IPS DF 4.7 (cell line): Measurements from ENCODE around the gene ATPAF1.
"Not testable (repeated sequence)": the region's sequence is repeated elsewhere in the genome, so short reads cannot be mapped to it uniquely, and the experiment has no call there.

Source experiments
- DNase-seq: peaks from one replicate; pipeline ENCODE4 v3.0.0-alpha.2; 2013; ENCODE audit warnings: low spot score; ENCODE audit errors: extremely low read depth

ATPAF1 gene

GRCh38 chr1:46681333-46682034, 13.3 kb upstream of the ATPAF1 start:
- no peak for DNase-seq

DNA sequence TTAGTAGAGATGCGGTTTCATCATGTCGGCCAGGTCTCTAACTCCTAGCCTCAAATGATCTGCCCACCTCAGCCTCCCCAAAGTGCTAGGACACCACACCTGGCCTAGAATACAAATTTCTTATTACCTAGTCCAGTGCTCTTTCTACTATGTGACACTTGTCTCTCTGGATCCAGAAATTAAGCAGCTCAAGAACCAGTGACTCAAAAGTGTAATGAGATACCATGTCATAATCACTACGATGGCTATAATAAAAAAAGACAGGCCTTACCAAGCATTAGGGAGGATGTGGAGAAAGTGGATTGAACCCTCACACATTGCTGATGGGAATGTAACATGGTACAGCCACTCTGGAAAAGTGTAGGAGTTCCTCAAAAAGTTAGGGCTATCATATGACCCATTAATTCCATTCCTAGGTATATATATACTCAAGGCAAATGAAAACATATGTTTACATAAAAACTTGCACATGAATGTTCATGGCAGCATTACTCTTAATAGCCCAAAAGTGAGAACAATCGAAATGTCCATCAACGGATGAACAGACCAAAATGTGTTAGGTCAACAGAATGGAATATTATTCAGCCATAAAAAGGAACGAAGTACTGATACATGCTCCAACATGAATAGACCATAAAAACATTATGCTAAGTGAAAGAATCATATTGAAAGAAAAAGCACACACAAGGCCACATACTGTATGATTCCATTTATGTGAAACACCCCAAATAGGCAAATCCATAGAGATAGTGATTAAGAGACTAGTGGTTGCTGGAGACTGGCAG, 11.8 kb upstream of the ATPAF1 start:
- no peak for DNase-seq

DNA sequence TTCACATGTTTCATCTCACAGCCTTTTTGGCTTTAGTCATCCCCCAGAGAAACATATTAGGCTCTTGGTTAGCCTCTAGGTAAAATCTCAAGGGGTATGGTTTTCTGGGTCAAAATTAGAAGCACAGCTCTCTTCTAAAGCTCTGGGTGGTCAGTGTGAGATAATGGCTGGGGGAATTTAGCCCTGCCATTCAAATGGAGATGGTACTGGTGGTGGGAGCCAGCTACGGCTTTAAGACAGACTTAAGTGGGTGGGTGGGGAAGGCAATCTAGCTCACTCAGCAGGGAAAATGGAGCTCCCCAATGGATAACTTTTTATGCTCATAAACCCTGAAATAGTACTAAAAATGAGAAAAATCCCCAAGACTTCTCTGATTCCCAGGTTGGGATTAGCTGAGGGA, 9.2 kb upstream of the ATPAF1 start:
- no peak for DNase-seq

DNA sequence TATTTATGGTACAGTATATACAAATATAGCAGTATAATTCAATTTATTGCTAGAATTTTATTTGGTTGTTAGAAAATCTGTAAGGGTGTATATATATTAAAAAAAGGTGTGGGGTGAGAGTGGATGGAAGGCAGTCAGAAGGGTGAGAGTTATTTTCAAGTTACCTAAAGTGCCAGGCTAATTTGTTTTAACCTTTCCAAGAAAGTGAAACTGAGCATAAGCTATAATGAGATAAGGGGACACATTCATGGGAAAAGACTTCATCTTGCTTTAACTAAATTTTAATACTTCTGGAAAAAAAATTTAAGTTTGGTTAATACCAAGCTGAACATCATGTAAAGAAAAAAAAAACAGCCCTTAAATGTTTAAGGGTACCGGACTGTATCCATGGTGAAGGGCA, 8.4 kb upstream of the ATPAF1 start:
- no peak for DNase-seq

DNA sequence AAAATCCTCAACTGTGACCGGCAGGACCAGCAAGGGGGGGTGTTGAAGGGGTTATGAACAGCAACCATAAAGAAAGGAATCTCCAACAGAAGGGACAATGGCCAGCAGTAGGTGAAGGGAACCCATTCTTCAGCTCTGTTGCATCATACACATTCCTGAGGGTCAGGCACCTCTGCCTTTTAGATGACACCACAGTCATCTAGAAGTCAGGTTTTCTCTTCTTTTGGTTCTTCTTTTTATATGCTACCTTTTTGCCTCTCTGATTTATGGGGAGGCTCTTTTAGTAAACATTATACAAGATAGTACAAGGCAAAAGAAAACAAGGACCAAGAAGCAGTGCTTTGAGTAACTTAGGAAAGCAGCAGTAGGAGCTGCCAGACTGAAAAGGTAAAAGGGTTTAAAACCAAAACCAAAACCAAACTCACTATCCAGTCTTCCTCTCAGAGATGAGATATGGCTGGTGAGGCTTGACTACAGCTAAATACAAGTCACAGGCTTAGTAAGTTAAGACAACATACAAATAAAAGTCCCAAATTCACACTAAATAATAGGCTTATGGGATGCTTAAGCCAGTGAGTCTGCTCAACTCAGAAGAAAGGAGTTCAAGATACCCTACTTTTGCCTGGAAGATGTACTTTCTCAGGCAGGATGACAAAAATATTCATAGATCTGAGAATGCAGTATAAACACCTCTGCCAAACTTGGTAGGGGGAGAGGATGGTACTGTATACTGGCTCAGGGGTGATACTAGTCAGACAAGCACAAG, 7.6 kb upstream of the ATPAF1 start:
- DNase-seq = no peak

GRCh38 chr1:46673749-46674182, 5.6 kb upstream of the ATPAF1 start:
- no peak for DNase-seq

- no peak for DNase-seq
Observed at GRCh38 chr1:46672696-46673095, 4.5 kb upstream of the ATPAF1 start.

- no peak for DNase-seq
Observed at GRCh38 chr1:46671554-46671953, 3.4 kb upstream of the ATPAF1 start, which contains the start of gene TEX38. TSS of gene TEX38 (plus strand) at chr1:46671854. CDS start at chr1:46671935, 81 bp downstream.

GRCh38 chr1:46670134-46670533, 2.0 kb upstream of the ATPAF1 start:
- no peak for DNase-seq

- DNase-seq = no peak
Observed at GRCh38 chr1:46665983-46666382, 2.2 kb downstream of the ATPAF1 start.

GRCh38 chr1:46662919-46663318, 5.2 kb downstream of the ATPAF1 start:
- DNase-seq = not testable (repeated sequence)

DNA sequence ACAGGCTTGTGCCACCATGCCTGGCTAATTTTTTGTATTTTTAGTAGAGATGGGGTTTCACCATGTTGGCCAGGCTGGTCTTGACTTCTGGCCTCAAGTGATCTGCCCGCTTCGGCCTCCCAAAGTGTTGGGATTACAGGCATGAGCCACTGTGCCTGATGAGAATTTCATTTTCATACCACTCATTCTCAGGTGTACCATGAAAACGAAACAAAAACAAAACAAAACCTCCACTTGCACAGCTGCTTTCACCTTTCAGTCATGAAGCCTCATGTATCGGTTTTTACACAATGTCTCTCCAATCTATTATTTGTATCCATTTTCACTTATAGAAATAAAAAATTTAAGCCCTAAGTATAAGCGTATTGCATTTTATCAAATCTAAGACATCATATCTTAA, 8.0 kb downstream of the ATPAF1 start:
- not testable (repeated sequence) for DNase-seq

DNA sequence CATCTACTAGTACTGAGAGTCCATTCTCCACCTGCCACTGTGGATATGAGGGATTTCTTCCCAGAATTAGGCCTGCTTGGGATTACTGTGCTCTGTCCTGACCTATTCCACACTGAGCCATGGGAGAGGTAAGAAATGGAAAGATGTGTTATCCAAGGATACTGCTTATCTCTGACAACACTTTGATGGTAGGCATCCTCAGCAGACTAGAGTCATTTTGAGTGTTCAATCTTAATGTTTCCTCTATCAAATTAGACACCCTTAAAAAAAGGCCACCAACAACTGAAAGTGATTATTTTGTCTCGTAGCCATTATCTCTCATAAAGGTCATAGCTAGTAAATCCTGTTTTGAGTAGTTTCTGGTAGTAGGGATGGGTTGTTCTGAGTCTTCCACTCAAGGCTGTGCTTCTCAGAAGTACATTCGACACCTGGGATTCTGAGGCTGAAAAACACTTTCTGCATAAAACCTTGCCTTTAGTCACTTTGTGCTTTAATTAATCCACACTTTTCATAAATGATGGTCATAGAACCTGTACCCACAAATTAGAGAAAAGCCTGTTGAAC, 8.8 kb downstream of the ATPAF1 start:
- DNase-seq = no peak

- no peak for DNase-seq
Observed at GRCh38 chr1:46657775-46658174, 10.4 kb downstream of the ATPAF1 start.

DNA sequence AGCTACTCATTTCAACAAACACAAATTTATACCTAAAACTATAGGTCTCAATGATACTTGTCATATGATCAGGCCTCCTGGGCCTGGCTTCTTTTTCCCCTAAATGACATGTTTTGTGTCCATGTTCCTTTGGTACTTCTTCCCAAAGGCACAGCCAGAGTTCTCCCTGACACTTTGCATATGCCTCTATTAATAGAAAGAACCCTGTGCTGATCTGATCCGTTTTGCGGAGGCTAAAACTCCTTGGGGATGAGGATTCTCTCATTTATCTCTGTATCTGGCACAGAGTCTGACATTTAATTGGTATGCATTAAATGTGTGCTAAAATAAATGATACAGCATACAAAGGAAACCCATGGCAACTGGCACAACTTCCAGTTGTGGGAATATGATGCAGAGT, 11.5 kb downstream of the ATPAF1 start:
- no peak for DNase-seq

GRCh38 chr1:46655848-46656247, 12.3 kb downstream of the ATPAF1 start:
- DNase-seq = no peak

DNA sequence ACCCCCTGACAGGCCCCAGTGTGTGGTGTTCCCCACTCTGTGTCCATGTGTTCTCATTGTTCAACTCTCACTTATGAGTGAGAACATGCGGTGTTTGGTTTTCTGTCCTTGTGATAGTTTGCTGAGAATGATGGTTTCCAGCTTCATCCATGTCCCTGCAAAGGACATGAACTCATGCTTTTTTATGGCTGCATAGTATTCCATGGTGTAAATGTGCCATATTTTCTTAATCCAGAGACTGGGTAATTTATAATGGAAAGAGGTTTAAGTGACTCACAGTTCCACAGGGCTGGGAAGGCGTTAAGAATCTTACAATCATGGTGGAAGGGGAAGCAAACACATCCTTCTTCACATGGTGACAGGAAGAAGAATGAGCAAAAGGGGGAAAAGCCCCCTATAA, 13.5 kb downstream of the ATPAF1 start:
- DNase-seq = not testable (repeated sequence)

DNA sequence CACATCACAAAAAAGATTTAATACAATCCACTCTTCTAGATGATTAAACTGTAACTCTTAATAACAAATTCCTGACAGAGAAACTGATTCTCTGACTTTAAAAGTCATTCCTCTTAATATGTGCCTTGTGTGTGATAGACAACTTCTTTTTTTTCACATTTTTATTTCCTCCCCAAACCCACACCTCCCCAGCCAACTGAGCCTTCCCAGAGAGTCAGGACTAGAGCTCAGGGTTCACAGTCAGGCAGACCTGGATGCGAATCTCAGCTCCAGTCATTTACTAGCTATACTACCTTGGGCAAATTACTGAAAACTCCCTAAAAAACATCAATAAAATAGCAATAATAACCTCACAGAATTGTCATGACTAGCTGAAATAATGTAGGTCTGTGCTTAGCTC, 14.2 kb downstream of the ATPAF1 start:
- no peak for DNase-seq

- DNase-seq = no peak
Observed at GRCh38 chr1:46653405-46653958, 14.7 kb downstream of the ATPAF1 start.

GRCh38 chr1:46652321-46653100, 15.7 kb downstream of the ATPAF1 start:
- no peak for DNase-seq

- not testable (repeated sequence) for DNase-seq
Observed at GRCh38 chr1:46651152-46651551, 17.0 kb downstream of the ATPAF1 start.
